HG03025 (cell line): ENCODE measurements around the gene CAMSAP2.

Source experiments
- ATAC-seq: cut with Tn5 transposase; IDR thresholded peaks from one replicate; pipeline ENCODE4 v1.9.1; 2021; ENCODE audit warnings: mild to moderate bottlenecking, moderate library complexity; ENCODE audit not compliant: unreplicated experiment, low FRiP score

Gene CAMSAP2

GRCh38 chr1:200894712-200895442 is 156.2 kb downstream of the CAMSAP2 start, which contains the start of gene INAVA:
INAVA (plus strand) TSS chr1:200894900; CDS start chr1:200898401, 3,501 bp downstream.
- ATAC-seq, result no peak

GRCh38 chr1:200895443-200895789 is 156.7 kb downstream of the CAMSAP2 start:
- no peak for ATAC-seq

- ATAC-seq, result no peak
These were observed 157.3 kb downstream of the CAMSAP2 start for GRCh38 chr1:200895801-200896530.

GRCh38 chr1:200896531-200897196 is 158.0 kb downstream of the CAMSAP2 start:
- ATAC-seq, result no peak

- ATAC-seq, result no peak
These were observed 158.6 kb downstream of the CAMSAP2 start for GRCh38 chr1:200897259-200897658.

- ATAC-seq, result no peak
These were observed 160.3 kb downstream of the CAMSAP2 start for GRCh38 chr1:200899015-200899386.

GRCh38 chr1:200899451-200899915 is 160.8 kb downstream of the CAMSAP2 start:
- ATAC-seq, result no peak

GRCh38 chr1:200899954-200900867 is 161.5 kb downstream of the CAMSAP2 start:
- no peak for ATAC-seq

GRCh38 chr1:200900877-200901276 is 162.2 kb downstream of the CAMSAP2 start:
- ATAC-seq, result no peak

GRCh38 chr1:200901350-200901749 is 162.7 kb downstream of the CAMSAP2 start:
- ATAC-seq, result no peak

- ATAC-seq, result no peak
These were observed 163.2 kb downstream of the CAMSAP2 start for GRCh38 chr1:200901796-200902444.

- no peak for ATAC-seq
These were observed 165.1 kb downstream of the CAMSAP2 start for GRCh38 chr1:200903793-200904192.

GRCh38 chr1:200904772-200905171 is 166.1 kb downstream of the CAMSAP2 start:
- ATAC-seq, result no peak

GRCh38 chr1:200905411-200906052 is 166.8 kb downstream of the CAMSAP2 start:
- no peak for ATAC-seq

- ATAC-seq, result no peak
These were observed 167.8 kb downstream of the CAMSAP2 start for GRCh38 chr1:200906491-200906890.

- peak; percentile 59 for ATAC-seq
These were observed 169.0 kb downstream of the CAMSAP2 start for GRCh38 chr1:200907611-200908097.

- no peak for ATAC-seq
These were observed 169.6 kb downstream of the CAMSAP2 start for GRCh38 chr1:200908191-200908868.

- ATAC-seq, result no peak
These were observed 170.4 kb downstream of the CAMSAP2 start for GRCh38 chr1:200909071-200909470.
